Neuronal stem cell (in vitro differentiated cells): Measurements from ENCODE around the gene KRT33B.

Experiments
- DNase-seq: peaks from one replicate; pipeline ENCODE4 v3.0.0-alpha.2; 2013; ENCODE audit warnings: low spot score
- H2AFZ ChIP-seq: one replicate; pipeline ENCODE4 v1.6.1; 2013; ENCODE audit warnings: mild to moderate bottlenecking, low read length, inconsistent platforms
- H2AK5ac ChIP-seq: 2 replicates; pipeline ENCODE4 v1.6.1; 2013; ENCODE audit warnings: low read depth, mild to moderate bottlenecking, inconsistent platforms, low read length, moderate library complexity, mixed read lengths
- H2BK120ac ChIP-seq: 2 replicates; pipeline ENCODE4 v1.6.1; 2013; ENCODE audit warnings: low read depth, mild to moderate bottlenecking, inconsistent platforms, low read length, moderate library complexity, mixed read lengths
- H2BK12ac ChIP-seq: one replicate; pipeline ENCODE4 v1.6.1; 2013; ENCODE audit warnings: low read length, inconsistent platforms
- H2BK15ac ChIP-seq: 2 replicates; pipeline ENCODE4 v1.6.1; 2013; ENCODE audit warnings: mild to moderate bottlenecking, low read length, inconsistent platforms, mixed read lengths
- H2BK5ac ChIP-seq: one replicate; pipeline ENCODE4 v1.6.1; 2013; ENCODE audit warnings: inconsistent platforms, mild to moderate bottlenecking, low read length, moderate library complexity
- H3K14ac ChIP-seq: one replicate; pipeline ENCODE4 v1.6.1; 2013; ENCODE audit warnings: low read length, inconsistent platforms
- H3K18ac ChIP-seq: 2 replicates; pipeline ENCODE4 v1.6.1; 2013; ENCODE audit warnings: low read length, inconsistent platforms
- H3K23ac ChIP-seq: 2 replicates; pipeline ENCODE4 v1.6.1; 2013; ENCODE audit warnings: low read depth, mild to moderate bottlenecking, mixed read lengths, low read length, inconsistent platforms; ENCODE audit not compliant: poor library complexity
- H3K27ac ChIP-seq: replicated peaks from 3 replicates; pipeline ENCODE4 v1.5.1; 2013; ENCODE audit warnings: low read length, inconsistent platforms
- H3K27me3 ChIP-seq, 3 experiments: 2 replicates each; pipeline ENCODE4 v1.6.1; 2013; ENCODE audit warnings: low read length in 3 of 3, mild to moderate bottlenecking in 2 of 3, inconsistent platforms in 1 of 3, low read depth in 1 of 3, mixed read lengths in 1 of 3, moderate library complexity in 1 of 3; ENCODE audit not compliant: control insufficient read depth in 3 of 3, insufficient read depth in 3 of 3
- H3K36me3 ChIP-seq, 2 donors: replicated peaks in 1 of 2; 2 replicates each; pipeline ENCODE4 v1.6.1; 2013; ENCODE audit warnings: low read length in 2 of 2; ENCODE audit not compliant: control insufficient read depth in 2 of 2, insufficient read depth in 2 of 2
- H3K4ac ChIP-seq: 2 replicates; pipeline ENCODE4 v1.6.1; 2013; ENCODE audit warnings: inconsistent platforms, mild to moderate bottlenecking, low read length, moderate library complexity
- H3K4me1 ChIP-seq, 2 donors: 1 replicate in 1 of 2; 2 replicates in 1 of 2; pipeline ENCODE4 v1.6.1; 2013; ENCODE audit warnings: low read length in 2 of 2, low read depth in 1 of 2; ENCODE audit not compliant: control insufficient read depth in 2 of 2, insufficient read depth in 1 of 2
- H3K4me2 ChIP-seq: one replicate; pipeline ENCODE4 v1.6.1; 2013; ENCODE audit warnings: mild to moderate bottlenecking, low read length, inconsistent platforms; ENCODE audit not compliant: insufficient read depth, poor library complexity, severe bottlenecking
- H3K4me3 ChIP-seq, 2 donors: 2 replicates each; pipeline ENCODE4 v1.5.1; 2013; ENCODE audit warnings: low read length in 2 of 2, mild to moderate bottlenecking in 2 of 2, inconsistent platforms in 1 of 2, moderate library complexity in 1 of 2
- H3K79me1 ChIP-seq: one replicate; pipeline ENCODE4 v1.6.1; 2013; ENCODE audit warnings: low read depth, mild to moderate bottlenecking, inconsistent platforms, low read length, moderate library complexity
- H3K9ac ChIP-seq: one replicate; pipeline ENCODE4 v1.6.1; 2013; ENCODE audit warnings: mild to moderate bottlenecking, low read depth, low read length, inconsistent platforms; ENCODE audit not compliant: poor library complexity
- H3K9me3 ChIP-seq, 2 donors: replicated peaks in 1 of 2; 2 replicates each; pipeline versions ENCODE3 to v1.6.1; 2013; ENCODE audit warnings: low read length in 2 of 2, mild to moderate bottlenecking in 2 of 2, inconsistent platforms in 1 of 2, low read depth in 1 of 2, mixed read lengths in 1 of 2, moderate library complexity in 1 of 2; ENCODE audit not compliant: control insufficient read depth in 2 of 2, insufficient read depth in 1 of 2
- H4K8ac ChIP-seq: one replicate; pipeline ENCODE4 v1.6.1; 2013; ENCODE audit warnings: low read depth, mild to moderate bottlenecking, inconsistent platforms, low read length, moderate library complexity
- H4K91ac ChIP-seq: one replicate; pipeline ENCODE4 v1.6.1; 2013; ENCODE audit warnings: low read length, low read depth, mild to moderate bottlenecking, inconsistent platforms; ENCODE audit not compliant: poor library complexity
- WGBS, 2 donors: extraction: QIAGEN DNeasy Blood & Tissue Kit; methylation state at CpG; one replicate each; pipeline ENCODE4 v1.1.7; 2013; ENCODE audit warnings: missing lambda C conversion rate in 2 of 2, mixed read lengths in 1 of 2; ENCODE audit not compliant: insufficient read length in 2 of 2, insufficient replicate concordance in 1 of 2; ENCODE audit errors: extremely low coverage in 2 of 2; 5-methylcytosine and 5-hydroxymethylcytosine counted together

KRT33B gene

GRCh38 chr17:41325126-41325525 lies 44.5 kb downstream of the KRT33B start:
- no CpG with 5 or more reads among the region's 10 CpGs for whole genome bisulfite sequencing, 2 donors
- no peak overlapping the region for H4K91ac ChIP-seq
- no peak overlapping the region for H3K4ac ChIP-seq
- H2BK5ac ChIP-seq: no peak overlapping the region
- no peaks in the 10 kb centered on the region for H3K9me3 ChIP-seq
- H3K4me2 ChIP-seq: no peak overlapping the region
- no peak overlapping the region for H3K9ac ChIP-seq
- no peaks in the 10 kb centered on the region for H3K4me1 ChIP-seq
- no peak overlapping the region for H2BK120ac ChIP-seq
- H3K27me3 ChIP-seq: no peaks in the 10 kb centered on the region
- peak overlapping the region; percentile 96 for H2AK5ac ChIP-seq
- H4K8ac ChIP-seq: no peak overlapping the region
- H2BK15ac ChIP-seq: peak overlapping the region; percentile 82
- no peak overlapping the region for H3K27ac ChIP-seq
- no peak for DNase-seq
- H3K4me3 ChIP-seq: no peak overlapping the region
- H2AFZ ChIP-seq: no peak overlapping the region
- H2BK12ac ChIP-seq: no peak overlapping the region
- H3K23ac ChIP-seq: peak overlapping the region; percentile 46
- H3K18ac ChIP-seq: peak overlapping the region; percentile 44
- no peak overlapping the region for H3K14ac ChIP-seq
- H3K36me3 ChIP-seq: no peaks in the 10 kb centered on the region
- no peaks in the 10 kb centered on the region for H3K79me1 ChIP-seq

- no peaks in the 10 kb centered on the region for H3K79me1 ChIP-seq
- peak overlapping the region; percentile 79 for H3K18ac ChIP-seq
- peak overlapping the region; percentile 85 for H2BK12ac ChIP-seq
- no peak overlapping the region for H2AFZ ChIP-seq
- no peaks in the 10 kb centered on the region for H3K27me3 ChIP-seq
- H3K4me2 ChIP-seq: no peak overlapping the region
- no peaks in the 10 kb centered on the region for H3K4me1 ChIP-seq
- H2BK120ac ChIP-seq: no peak overlapping the region
- DNase-seq: peak; percentile 12
- no CpG with 5 or more reads among the region's 16 CpGs for WGBS, 2 donors
- no peak overlapping the region for H4K91ac ChIP-seq
- no peak overlapping the region for H3K4ac ChIP-seq
- no peaks in the 10 kb centered on the region for H3K36me3 ChIP-seq
- no peak overlapping the region for H3K14ac ChIP-seq
- no peak overlapping the region for H3K4me3 ChIP-seq
- no peak overlapping the region for H2BK15ac ChIP-seq
- H3K9me3 ChIP-seq: no peaks in the 10 kb centered on the region
- no peak overlapping the region for H3K9ac ChIP-seq
- H2BK5ac ChIP-seq: no peak overlapping the region
- H4K8ac ChIP-seq: no peak overlapping the region
- H3K27ac ChIP-seq: no peak overlapping the region
- no peak overlapping the region for H3K23ac ChIP-seq
- H2AK5ac ChIP-seq: peak overlapping the region; percentile 91
Measured at GRCh38 chr17:41324180-41325075, 45.2 kb downstream of the KRT33B start.

GRCh38 chr17:41322903-41323895 lies 46.4 kb downstream of the KRT33B start:
- Histone ChIP-seq H3K23ac (no peak overlapping the region), H3K36me3 (no peaks in the 10 kb centered on the region), H3K9ac (no peak overlapping the region), H2AFZ (no peak overlapping the region), H2BK15ac (peak overlapping the region; percentile 10), H3K4me2 (no peak overlapping the region), H2AK5ac (peak overlapping the region; percentile 80), H4K8ac (no peak overlapping the region), H3K18ac (peak overlapping the region; percentile 70), H3K4ac (no peak overlapping the region), H3K9me3 (no peaks in the 10 kb centered on the region), H3K14ac (no peak overlapping the region), H2BK5ac (peak overlapping the region; percentile 59), H2BK12ac (peak overlapping the region; percentile 44), H3K79me1 (no peaks in the 10 kb centered on the region), H3K27ac (no peak overlapping the region), H3K4me1 (no peaks in the 10 kb centered on the region), H3K27me3 (no peaks in the 10 kb centered on the region), H2BK120ac (no peak overlapping the region), H3K4me3 (no peak overlapping the region), H4K91ac (no peak overlapping the region)
- WGBS, 2 donors: no CpG with 5 or more reads among the region's 11 CpGs
- no peak for DNase-seq
